ENCODE data around the gene CHRNA4. TPM values are rescaled to one million over a fixed set of nuclear protein-coding genes. Genes with fewer than 3 reads are reported as not detected.

The CHRNA4 gene
- total and polyA plus RNA-seq, 9 of the 15 experiments (the other 6 are each of a cell fraction or from before 2014, with no cell fraction given) = not detected

DNA sequence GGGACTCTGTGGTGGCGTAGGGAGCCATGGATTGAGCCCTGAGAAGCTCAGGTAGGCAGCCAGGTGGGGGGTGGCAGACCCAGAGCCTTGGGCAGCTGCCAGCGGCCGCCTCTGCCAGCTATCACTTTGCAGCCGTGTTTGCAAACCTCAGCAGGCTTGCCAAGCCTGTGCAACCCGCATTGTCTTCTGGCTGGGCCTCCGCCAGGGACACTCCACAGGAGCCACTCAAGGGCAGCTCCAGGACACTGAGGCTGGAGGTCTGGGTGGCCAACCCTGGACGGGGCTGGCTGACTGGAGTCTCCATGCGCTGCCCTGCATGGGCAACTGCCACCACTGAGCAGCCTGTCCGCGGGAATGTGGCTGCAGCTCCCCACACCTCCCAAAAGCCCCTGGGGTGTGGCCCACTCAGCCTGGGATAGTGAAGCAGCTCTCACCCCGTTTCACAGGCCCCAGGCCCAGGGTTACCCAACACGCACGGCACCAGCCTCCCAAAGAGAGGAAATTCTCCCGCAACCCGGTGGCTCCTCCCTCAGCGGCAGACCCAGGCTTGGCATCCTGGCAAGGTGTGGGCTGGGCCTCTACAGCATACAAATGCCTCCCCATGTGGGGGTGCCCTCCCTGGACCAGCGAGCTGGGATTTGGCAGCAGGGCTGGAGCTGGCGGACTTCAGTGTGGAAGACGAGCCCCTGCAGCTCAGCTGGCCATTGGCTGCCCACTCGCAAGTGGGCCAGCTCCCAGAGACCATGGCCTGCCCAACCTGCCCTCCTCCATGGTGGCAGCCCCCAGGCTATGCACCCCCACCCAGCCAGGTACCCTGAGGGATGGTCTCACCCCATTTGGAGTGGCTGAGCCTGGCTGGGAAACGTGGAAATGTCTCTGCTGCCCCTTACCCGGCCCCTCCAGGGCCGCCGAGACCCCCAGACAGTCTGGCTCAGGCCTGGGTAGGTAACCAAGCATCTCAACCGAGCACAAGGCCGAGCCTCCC, 2.9 kb downstream of the CHRNA4 start:
- in situ Hi-C loops (cut with MboI) = no loop called here
- no peak for ATAC-seq
- TF ChIP-seq ZNF395 (CRISPR knock-in tag; IDR thresholded peaks at IDR 0.05) (no peak), THRAP3 (IDR thresholded peaks at IDR 0.05; ENCODE audit: borderline replicate concordance) (no peak), SETDB1 (IDR thresholded peaks at IDR 0.05; ENCODE audit: low read length) (no peak), TSHZ1 (CRISPR knock-in tag; IDR thresholded peaks at IDR 0.05) (no peak), SMC3 (conservative IDR thresholded peaks at IDR 0.05; ENCODE audit: insufficient read depth, low read depth, low read length) (no peak), SRSF3 (IDR thresholded peaks at IDR 0.05; ENCODE audit: insufficient read depth, low read length) (no peak), PHB (CRISPR knock-in tag; IDR thresholded peaks at IDR 0.05) (no peak), RBM34 (IDR thresholded peaks at IDR 0.05; ENCODE audit: borderline replicate concordance, insufficient read depth, low read length) (no peak), SP2 (IDR thresholded peaks at IDR 0.05; ENCODE audit: extremely low read depth, low read depth, low read length, poor library complexity, severe bottlenecking) (no peak), IRF2 (CRISPR knock-in tag; IDR thresholded peaks at IDR 0.05) (no peak), POLR2B (IDR thresholded peaks at IDR 0.05; ENCODE audit: low read depth, partially characterized antibody) (no peak)
- TF ChIP-seq, protein P1, sequence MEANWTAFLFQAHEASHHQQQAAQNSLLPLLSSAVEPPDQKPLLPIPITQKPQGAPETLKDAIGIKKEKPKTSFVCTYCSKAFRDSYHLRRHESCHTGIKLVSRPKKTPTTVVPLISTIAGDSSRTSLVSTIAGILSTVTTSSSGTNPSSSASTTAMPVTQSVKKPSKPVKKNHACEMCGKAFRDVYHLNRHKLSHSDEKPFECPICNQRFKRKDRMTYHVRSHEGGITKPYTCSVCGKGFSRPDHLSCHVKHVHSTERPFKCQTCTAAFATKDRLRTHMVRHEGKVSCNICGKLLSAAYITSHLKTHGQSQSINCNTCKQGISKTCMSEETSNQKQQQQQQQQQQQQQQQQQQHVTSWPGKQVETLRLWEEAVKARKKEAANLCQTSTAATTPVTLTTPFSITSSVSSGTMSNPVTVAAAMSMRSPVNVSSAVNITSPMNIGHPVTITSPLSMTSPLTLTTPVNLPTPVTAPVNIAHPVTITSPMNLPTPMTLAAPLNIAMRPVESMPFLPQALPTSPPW (CRISPR knock-in tag; IDR thresholded peaks at IDR 0.05) = no peak
- TF ChIP-seq, protein P2, sequence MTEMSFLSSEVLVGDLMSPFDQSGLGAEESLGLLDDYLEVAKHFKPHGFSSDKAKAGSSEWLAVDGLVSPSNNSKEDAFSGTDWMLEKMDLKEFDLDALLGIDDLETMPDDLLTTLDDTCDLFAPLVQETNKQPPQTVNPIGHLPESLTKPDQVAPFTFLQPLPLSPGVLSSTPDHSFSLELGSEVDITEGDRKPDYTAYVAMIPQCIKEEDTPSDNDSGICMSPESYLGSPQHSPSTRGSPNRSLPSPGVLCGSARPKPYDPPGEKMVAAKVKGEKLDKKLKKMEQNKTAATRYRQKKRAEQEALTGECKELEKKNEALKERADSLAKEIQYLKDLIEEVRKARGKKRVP (CRISPR knock-in tag; IDR thresholded peaks at IDR 0.05) = no peak

More for the DNA sequence above, 2.9 kb downstream of the CHRNA4 start:
- Histone ChIP-seq H3K4me1 (replicated peaks in 1 of 2; ENCODE audit: control insufficient read depth in 2 of 2, insufficient read depth in 2 of 2, low read length in 2 of 2) (peaks cover 0 to 16% of the 10 kb centered on the region in 2 experiments; a peak in 2 of 5 replicates), H2AFZ (ENCODE audit: low read depth, low read length) (no peak overlapping the region), H3K9me3 (replicated peaks; ENCODE audit: control insufficient read depth, insufficient read depth, low read depth, low read length) (no peaks in the 10 kb centered on the region), H3K4me3 (no peak overlapping the region), H3K9ac (ENCODE audit: insufficient read depth in 1 of 2, low read depth in 2 of 2, low read length in 2 of 2) (no peak overlapping the region; a peak in 1 of 4 replicates), H4K20me1 (replicated peaks; ENCODE audit: control insufficient read depth, insufficient read depth, low read length) (no peaks in the 10 kb centered on the region), H3K27me3 (ENCODE audit: control insufficient read depth in 2 of 2, insufficient read depth in 2 of 2, low read length in 2 of 2) (peaks cover 0 to 20% of the 10 kb centered on the region in 2 experiments; a peak in 3 of 5 replicates), H3K27ac (ENCODE audit: extremely low read depth, low read depth, low read length) (no peak overlapping the region), H3K4me2 (ENCODE audit: insufficient read depth, low read length) (no peak overlapping the region), H3K36me3 (ENCODE audit: control insufficient read depth, insufficient read depth, low read length) (no peaks in the 10 kb centered on the region), H3K9me1 (ENCODE audit: control insufficient read depth, insufficient read depth, low read length) (no peaks in the 10 kb centered on the region), H3K79me2 (ENCODE audit: control insufficient read depth, insufficient read depth, low read length) (no peaks in the 10 kb centered on the region)
- WGBS (ENCODE audit: insufficient coverage, low coverage, missing lambda C conversion rate) = under 1% methylated on average over 26 of the region's 26 CpGs
- intact Hi-C loops (cut with micrococcal nuclease) = no loop called here
- CTCF ChIA-PET (ENCODE audit: low intra/inter-chr PET ratio) = no interaction called here
- no peak for DNase-seq (ENCODE audit: extremely low read depth in 1 of 4, low spot score in 3 of 4)
- BruUV-seq (replicated peaks) = no TSS peak
- no peak for FAIRE-seq
- POLR2A ChIA-PET = interaction anchor here (1.4 kb wide), 1 partner anchor 12 kb away, joined by 4 read pairs; no protein-coding TSS in a partner anchor

Data from K562 (cell line).